CD14-positive monocyte (primary cell): ENCODE measurements around the gene NOBOX. TPM values are rescaled to one million over a fixed set of nuclear protein-coding genes. Genes with fewer than 3 reads are reported as not detected.
"Not testable (repeated sequence)": the region's sequence is repeated elsewhere in the genome, so short reads cannot be mapped to it uniquely, and the experiment has no call there.

Experiments used
- DNase-seq, 3 donors: peaks; one replicate each; pipeline ENCODE4 v3.0.0-alpha.2; 2011 to 2022
- H2AFZ ChIP-seq: 2 replicates; pipeline ENCODE4 v1.6.0; 2012; ENCODE audit warnings: mild to moderate bottlenecking, low read depth, low read length, inconsistent platforms; ENCODE audit not compliant: insufficient read depth, poor library complexity, severe bottlenecking
- H3K27ac ChIP-seq, 2 donors: 1 replicate in 1 of 2; 2 replicates in 1 of 2; pipeline ENCODE4 v1.5.1; 2012 to 2013; ENCODE audit warnings: low read length in 2 of 2, control low read depth in 1 of 2, inconsistent platforms in 1 of 2, low read depth in 1 of 2, mild to moderate bottlenecking in 1 of 2
- H3K27me3 ChIP-seq, 2 donors: one replicate each; pipeline versions ENCODE4 v1.6.0 to v1.6.1; 2011 to 2013; ENCODE audit warnings: low read length in 2 of 2; ENCODE audit not compliant: control insufficient read depth in 2 of 2, insufficient read depth in 2 of 2
- H3K36me3 ChIP-seq, 2 donors: replicated peaks in 1 of 2; 1 replicate in 1 of 2; 2 replicates in 1 of 2; pipeline versions ENCODE4 v1.5.1 to v1.6.1; 2012 to 2013; ENCODE audit warnings: low read length in 2 of 2, control low read depth in 1 of 2, inconsistent platforms in 1 of 2, mild to moderate bottlenecking in 1 of 2; ENCODE audit not compliant: insufficient read depth in 2 of 2, control insufficient read depth in 1 of 2
- H3K4me1 ChIP-seq, 2 donors: 1 replicate in 1 of 2; 2 replicates in 1 of 2; pipeline versions ENCODE4 v1.5.1 to v1.6.1; 2012 to 2013; ENCODE audit warnings: low read length in 2 of 2, control low read depth in 1 of 2, inconsistent platforms in 1 of 2, mild to moderate bottlenecking in 1 of 2, moderate library complexity in 1 of 2; ENCODE audit not compliant: insufficient read depth in 2 of 2, control insufficient read depth in 1 of 2
- H3K4me2 ChIP-seq: replicated peaks from 2 replicates; pipeline ENCODE3; 2012; ENCODE audit warnings: low read length, moderate library complexity, mild to moderate bottlenecking; ENCODE audit not compliant: poor library complexity, severe bottlenecking; ENCODE audit errors: extremely low read depth
- H3K4me3 ChIP-seq, 3 experiments: fragments of 200-600 bp in 1 of 3; sonication (generic) in 1 of 3; replicated peaks in 1 of 3; 1 replicate in 2 of 3; 2 replicates in 1 of 3; pipeline ENCODE4 v1.5.1; 2011 to 2013; ENCODE audit warnings: low read length in 3 of 3, mild to moderate bottlenecking in 3 of 3, control low read depth in 2 of 3, low read depth in 2 of 3, inconsistent platforms in 1 of 3, moderate library complexity in 1 of 3
- H3K79me2 ChIP-seq: 2 replicates; pipeline ENCODE4 v1.6.0; 2012; ENCODE audit warnings: mild to moderate bottlenecking, control low read depth, inconsistent platforms, low read length, moderate library complexity; ENCODE audit not compliant: insufficient read depth
- H3K9ac ChIP-seq: 2 replicates; pipeline ENCODE4 v1.6.0; 2017; ENCODE audit warnings: low read length, mild to moderate bottlenecking; ENCODE audit not compliant: insufficient read depth, poor library complexity, severe bottlenecking
- H3K9me3 ChIP-seq, 2 donors: replicated peaks in 1 of 2; 1 replicate in 1 of 2; 2 replicates in 1 of 2; pipeline versions ENCODE4 v1.5.1 to v1.6.1; 2012 to 2013; ENCODE audit warnings: low read length in 2 of 2, control low read depth in 1 of 2; ENCODE audit not compliant: control insufficient read depth in 1 of 2, insufficient read depth in 1 of 2
- H4K20me1 ChIP-seq: 2 replicates; pipeline ENCODE4 v1.6.0; 2012; ENCODE audit warnings: mild to moderate bottlenecking, low read length, control low read depth, moderate library complexity; ENCODE audit not compliant: insufficient read depth
- H3K27ac Mint-ChIP-seq, 7 donors: one replicate each; pipeline ENCODE4 v1.8.0; 2020; ENCODE audit warnings: mild to moderate bottlenecking in 7 of 7, mixed read lengths in 7 of 7, moderate library complexity in 6 of 7, inconsistent platforms in 2 of 7
- H3K27me3 Mint-ChIP-seq, 3 donors: one replicate each; pipeline ENCODE4 v1.8.0; 2021 to 2022; ENCODE audit warnings: low read depth in 3 of 3, mild to moderate bottlenecking in 3 of 3, mixed read lengths in 3 of 3, moderate library complexity in 3 of 3, inconsistent platforms in 1 of 3
- H3K36me3 Mint-ChIP-seq, 2 donors: one replicate each; pipeline ENCODE4 v1.8.0; 2020; ENCODE audit warnings: mixed read lengths in 2 of 2, inconsistent platforms in 1 of 2, mild to moderate bottlenecking in 1 of 2
- H3K4me1 Mint-ChIP-seq: one replicate; pipeline ENCODE4 v1.8.0; 2020; ENCODE audit warnings: mild to moderate bottlenecking, mixed read lengths
- H3K4me3 Mint-ChIP-seq, 2 donors: one replicate each; pipeline ENCODE4 v1.8.0; 2020; ENCODE audit warnings: mild to moderate bottlenecking in 2 of 2, mixed read lengths in 2 of 2, moderate library complexity in 1 of 2
- H3K9me3 Mint-ChIP-seq, 7 donors: one replicate each; pipeline ENCODE4 v1.8.0; 2020 to 2022; ENCODE audit warnings: mixed read lengths in 7 of 7, mild to moderate bottlenecking in 6 of 7, moderate library complexity in 6 of 7, inconsistent platforms in 2 of 7
- WGBS: methylation state at CpG from one replicate; pipeline ENCODE4 v1.1.5; 2013; ENCODE audit warnings: missing lambda C conversion rate; ENCODE audit not compliant: insufficient coverage; 5-methylcytosine and 5-hydroxymethylcytosine counted together
- intact Hi-C, 2 donors: fragments of 100-400 bp; cut with micrococcal nuclease; formaldehyde crosslinking; loops; one replicate each; pipeline versions ENCODE4 v1.15.0 to v1.15.1; 2023
- polyA plus RNA-seq, 3 donors: library from polyadenylated mRNA; depleted of rRNA in 1 of 3; unstranded in 2 of 3; stranded (reverse) in 1 of 3; fragments of 300-500 nt in 2 of 3; fragments of >200 nt in 1 of 3; fragmentation: Illumina TruSeq in 2 of 3; gene quantifications; 1 replicate in 2 of 3; 2 replicates in 1 of 3; pipeline ENCODE4 v1.2.3, GENCODE V29; 2012 to 2021
- small RNA-seq: library from RNA; depleted of rRNA; stranded (forward); fragments of <200 nt; gene quantifications from one replicate; pipeline ENCODE3, GENCODE V24; 2012; ENCODE audit warnings: low read depth; ENCODE audit not compliant: insufficient read length

Gene NOBOX
- polyA plus RNA-seq, 3 donors, result not detected

- H3K27me3 Mint-ChIP-seq, result not testable (repeated sequence)
Measured at GRCh38 chr7:144351667-144352066, 51.8 kb downstream of the NOBOX start.

DNA sequence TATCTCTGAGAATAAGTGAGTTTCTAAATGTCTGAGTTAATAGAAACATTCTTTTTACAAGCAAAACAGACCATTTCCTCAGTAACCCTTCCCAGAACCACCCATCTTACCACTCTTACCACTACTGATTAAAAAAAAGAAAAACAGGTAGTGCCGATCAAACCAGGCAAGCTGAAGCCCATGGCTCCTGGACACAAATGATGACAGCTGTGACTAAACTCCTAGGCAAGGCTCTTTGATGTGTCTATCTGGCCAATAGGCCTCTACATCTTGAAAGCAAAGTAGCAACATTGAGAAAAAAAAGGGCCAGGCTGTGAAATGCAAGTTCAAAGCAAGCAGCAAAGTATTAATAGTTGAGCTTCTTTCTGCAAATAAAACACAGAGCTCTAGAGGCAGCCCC lies 54.9 kb downstream of the NOBOX start:
- H3K27me3 Mint-ChIP-seq, H3K79me2 ChIP-seq, H3K4me2 ChIP-seq, H3K9me3 ChIP-seq, H3K36me3 Mint-ChIP-seq, H3K9ac ChIP-seq, H3K27ac ChIP-seq, H2AFZ ChIP-seq, intact Hi-C loops, H3K36me3 ChIP-seq, H3K27ac Mint-ChIP-seq, H3K4me3 Mint-ChIP-seq, H3K4me1 ChIP-seq, H4K20me1 ChIP-seq, H3K4me1 Mint-ChIP-seq, H3K27me3 ChIP-seq, DNase-seq, H3K9me3 Mint-ChIP-seq, H3K4me3 ChIP-seq: not testable (repeated sequence)
- no CpG with 5 or more reads among the region's 1 CpG for WGBS

More at GRCh38 chr7:144351667-144352066, 51.8 kb downstream of the NOBOX start:
- H3K9me3 Mint-ChIP-seq, H3K4me2 ChIP-seq, H3K36me3 Mint-ChIP-seq, H3K27ac Mint-ChIP-seq, H3K27ac ChIP-seq, H2AFZ ChIP-seq, H3K4me3 Mint-ChIP-seq, H3K79me2 ChIP-seq, H3K9ac ChIP-seq, H3K27me3 ChIP-seq, intact Hi-C loops, H3K4me1 ChIP-seq, H3K9me3 ChIP-seq, DNase-seq, H3K4me1 Mint-ChIP-seq, H3K4me3 ChIP-seq, H3K36me3 ChIP-seq, H4K20me1 ChIP-seq: not testable (repeated sequence)
- WGBS, result 100% methylated on average over 1 of the region's 3 CpGs

Small RNA genes lying within 50 kb of the gene (small RNA-seq; reads per million reads assigned to genes)
- not detected for gene RNU6ATAC40P

Other genes starting within 250 kb of the NOBOX start
- gene CTAGE4, start 220.2 kb downstream of the NOBOX start, polyA plus RNA-seq, result not detected
- under 1 TPM; 0.05 to 0.64 (median 0.10) TPM for gene ARHGEF35, start 207.9 kb downstream of the NOBOX start, polyA plus RNA-seq
- gene OR2A42, start 164.1 kb downstream of the NOBOX start, polyA plus RNA-seq, result not detected
- not detected for gene OR2A7, start 138.9 kb downstream of the NOBOX start, polyA plus RNA-seq
- gene CTAGE8, start 134.4 kb downstream of the NOBOX start, polyA plus RNA-seq, result not detected
- not detected for gene OR2A1, start 91.3 kb downstream of the NOBOX start, polyA plus RNA-seq
- gene ARHGEF5, start 48.3 kb downstream of the NOBOX start, polyA plus RNA-seq, result under 1 TPM in 2 of 3 donors, not detected in 1; 0.04 to 0.11 TPM